Activated naive CD8-positive, alpha-beta T cell treated with anti-CD3 and anti-CD28 coated beads, Interleukin-2, amount 50 U/mL, for 24 hours (primary cell): ENCODE results near the gene MARCHF4.
"Not testable (repeated sequence)": the region's sequence is repeated elsewhere in the genome, so short reads cannot be mapped to it uniquely, and the experiment has no call there.

ENCODE experiments used
- ATAC-seq: fragments of 150-1000 bp; cut with Tn5 transposase; one replicate; pipeline ENCODE4 v1.10.0; 2021
- DNase-seq: peaks from one replicate; pipeline ENCODE4 v3.0.0; 2021
- H3K27ac Mint-ChIP-seq: one replicate; pipeline ENCODE4 v1.8.0; 2021; ENCODE audit warnings: mild to moderate bottlenecking, mixed read lengths
- H3K27me3 Mint-ChIP-seq: one replicate; pipeline ENCODE4 v1.8.0; 2021; ENCODE audit warnings: mixed read lengths
- H3K36me3 Mint-ChIP-seq: one replicate; pipeline ENCODE4 v1.8.0; 2021; ENCODE audit warnings: low read depth, mixed read lengths
- H3K4me1 Mint-ChIP-seq: one replicate; pipeline ENCODE4 v1.8.0; 2021; ENCODE audit warnings: mixed read lengths
- H3K4me3 Mint-ChIP-seq: one replicate; pipeline ENCODE4 v1.8.0; 2021; ENCODE audit warnings: mild to moderate bottlenecking, moderate library complexity, mixed read lengths
- H3K9me3 Mint-ChIP-seq: one replicate; pipeline ENCODE4 v1.8.0; 2021; ENCODE audit warnings: mixed read lengths

MARCHF4 gene

DNA sequence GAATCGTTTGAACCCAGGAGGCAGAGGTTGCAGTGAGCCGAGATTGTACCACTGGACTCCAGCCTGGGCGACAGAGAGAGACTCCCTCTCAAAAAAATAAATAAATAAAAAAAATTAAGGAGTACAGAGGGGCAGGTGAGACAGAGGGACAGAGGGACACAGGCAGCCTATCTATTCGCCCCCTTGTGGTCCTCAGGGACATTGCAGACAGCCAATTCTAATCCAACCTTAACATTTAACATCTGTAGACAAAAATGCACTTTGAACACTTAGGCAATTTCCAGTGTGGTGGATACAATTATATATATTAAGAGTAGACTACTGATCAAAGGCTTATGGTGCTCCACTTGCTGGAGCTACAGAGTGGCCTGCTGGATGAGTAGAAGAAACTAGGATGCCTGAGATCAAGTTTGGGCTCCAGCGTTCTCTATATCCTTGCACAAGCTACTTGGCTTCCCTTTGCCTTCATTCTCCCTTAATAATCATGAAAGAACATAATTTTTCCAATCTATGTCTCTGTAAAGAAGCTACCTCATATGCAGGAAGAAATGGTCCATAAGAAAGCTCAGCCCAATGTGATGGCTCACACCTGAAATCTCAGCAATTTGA lies 31.8 kb upstream of the MARCHF4 start:
- ATAC-seq (no peak), DNase-seq (peak; percentile 50)
- no peaks in the 10 kb centered on the region for H3K27me3 Mint-ChIP-seq
- H3K9me3 Mint-ChIP-seq, result no peaks in the 10 kb centered on the region
- H3K4me3 Mint-ChIP-seq, result no peak overlapping the region
- H3K36me3 Mint-ChIP-seq, result no peaks in the 10 kb centered on the region
- no peaks in the 10 kb centered on the region for H3K4me1 Mint-ChIP-seq
- no peak overlapping the region for H3K27ac Mint-ChIP-seq

DNA sequence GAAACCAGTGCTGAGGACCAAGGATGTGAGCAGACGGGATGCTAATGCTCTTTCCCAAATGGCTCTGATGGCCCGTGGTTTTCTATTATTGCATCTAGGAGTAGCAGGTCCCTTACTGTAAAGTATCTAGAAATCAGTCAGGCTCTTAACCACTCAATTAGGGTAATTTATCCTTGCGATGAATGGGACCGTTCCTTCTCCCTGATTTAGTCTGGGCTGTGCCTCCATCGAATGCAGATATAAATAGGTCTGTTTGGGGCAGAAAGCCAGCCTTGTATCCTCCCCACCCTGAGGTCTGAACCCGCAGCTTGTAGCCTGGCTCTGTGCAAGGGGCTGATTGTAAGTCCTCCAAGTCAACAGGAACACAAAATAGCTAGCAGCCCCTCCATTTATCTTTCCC lies 30.5 kb upstream of the MARCHF4 start:
- no peaks in the 10 kb centered on the region for H3K36me3 Mint-ChIP-seq
- no peak overlapping the region for H3K27ac Mint-ChIP-seq
- H3K9me3 Mint-ChIP-seq, result no peaks in the 10 kb centered on the region
- no peak overlapping the region for H3K4me3 Mint-ChIP-seq
- H3K4me1 Mint-ChIP-seq, result no peaks in the 10 kb centered on the region
- ATAC-seq (no peak), DNase-seq (no peak)
- H3K27me3 Mint-ChIP-seq, result no peaks in the 10 kb centered on the region

DNA sequence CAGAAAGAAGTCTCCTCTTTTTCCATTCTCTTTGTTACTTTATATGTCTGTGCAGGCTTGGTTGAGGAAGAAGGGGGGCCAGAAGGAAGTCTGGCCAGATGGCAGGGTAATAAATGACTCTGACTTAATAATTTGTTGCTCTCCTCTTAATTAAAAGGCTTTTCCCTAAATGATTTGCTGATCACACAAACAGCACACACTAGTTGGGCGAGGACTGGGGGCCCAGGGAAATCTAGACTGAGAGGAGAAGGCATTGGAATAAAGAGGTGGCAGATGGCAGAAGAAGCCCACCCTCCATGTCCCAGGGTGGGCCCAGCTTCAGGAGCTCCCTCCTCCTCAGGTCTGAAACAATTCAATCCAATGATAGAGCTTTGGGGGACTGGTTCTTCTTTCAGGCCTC lies 27.3 kb upstream of the MARCHF4 start:
- no peak for ATAC-seq
- Mint-ChIP-seq H3K4me3 (no peak overlapping the region), H3K9me3 (no peaks in the 10 kb centered on the region), H3K4me1 (peaks cover 2% of the 10 kb centered on the region), H3K36me3 (no peaks in the 10 kb centered on the region), H3K27ac (no peak overlapping the region), H3K27me3 (no peaks in the 10 kb centered on the region)
- DNase-seq, result no peak

DNA sequence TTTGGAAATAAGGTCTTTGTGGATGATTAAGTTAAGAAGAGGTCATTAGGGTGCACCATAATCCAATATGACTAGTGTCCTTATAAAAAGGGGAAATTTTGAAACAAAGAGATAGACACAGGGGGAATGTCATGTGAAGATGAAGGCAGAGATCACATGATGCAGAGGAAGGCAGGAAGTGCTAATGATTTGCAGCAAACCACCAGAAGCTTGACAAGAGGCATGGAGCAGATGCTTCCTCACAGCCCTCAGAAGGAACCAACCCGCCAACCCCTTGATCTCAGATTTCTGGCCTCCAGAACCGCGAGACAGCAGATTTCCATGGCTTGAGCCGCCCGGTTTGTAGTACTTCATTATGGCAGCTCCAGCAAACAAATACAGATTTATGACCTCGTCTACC lies 22.6 kb upstream of the MARCHF4 start:
- Mint-ChIP-seq H3K4me1 (peaks cover 2% of the 10 kb centered on the region), H3K27ac (no peak overlapping the region), H3K36me3 (no peaks in the 10 kb centered on the region), H3K27me3 (no peaks in the 10 kb centered on the region), H3K9me3 (no peaks in the 10 kb centered on the region), H3K4me3 (no peak overlapping the region)
- DNase-seq, result no peak
- no peak for ATAC-seq

GRCh38 chr2:216392945-216393840 lies 20.9 kb upstream of the MARCHF4 start:
- no peaks in the 10 kb centered on the region for H3K9me3 Mint-ChIP-seq
- H3K27me3 Mint-ChIP-seq, result no peaks in the 10 kb centered on the region
- no peak overlapping the region for H3K4me3 Mint-ChIP-seq

GRCh38 chr2:216392018-216392562 lies 19.8 kb upstream of the MARCHF4 start:
- no peaks in the 10 kb centered on the region for H3K9me3 Mint-ChIP-seq
- H3K4me3 Mint-ChIP-seq, result no peak overlapping the region
- no peak for ATAC-seq
- H3K4me1 Mint-ChIP-seq, result peaks cover 23% of the 10 kb centered on the region
- no peak for DNase-seq
- H3K27me3 Mint-ChIP-seq, result no peaks in the 10 kb centered on the region
- H3K27ac Mint-ChIP-seq, result no peak overlapping the region
- no peaks in the 10 kb centered on the region for H3K36me3 Mint-ChIP-seq

More at GRCh38 chr2:216392945-216393840, 20.9 kb upstream of the MARCHF4 start:
- DNase-seq (no peak), ATAC-seq (no peak)
- Mint-ChIP-seq H3K4me1 (peaks cover 15% of the 10 kb centered on the region), H3K36me3 (no peaks in the 10 kb centered on the region), H3K27ac (no peak overlapping the region)

GRCh38 chr2:216391401-216391800 lies 19.1 kb upstream of the MARCHF4 start:
- ATAC-seq (no peak), DNase-seq (no peak)
- Mint-ChIP-seq H3K9me3 (no peaks in the 10 kb centered on the region), H3K27ac (no peak overlapping the region), H3K4me1 (peaks cover 23% of the 10 kb centered on the region), H3K27me3 (no peaks in the 10 kb centered on the region), H3K36me3 (no peaks in the 10 kb centered on the region), H3K4me3 (no peak overlapping the region)

DNA sequence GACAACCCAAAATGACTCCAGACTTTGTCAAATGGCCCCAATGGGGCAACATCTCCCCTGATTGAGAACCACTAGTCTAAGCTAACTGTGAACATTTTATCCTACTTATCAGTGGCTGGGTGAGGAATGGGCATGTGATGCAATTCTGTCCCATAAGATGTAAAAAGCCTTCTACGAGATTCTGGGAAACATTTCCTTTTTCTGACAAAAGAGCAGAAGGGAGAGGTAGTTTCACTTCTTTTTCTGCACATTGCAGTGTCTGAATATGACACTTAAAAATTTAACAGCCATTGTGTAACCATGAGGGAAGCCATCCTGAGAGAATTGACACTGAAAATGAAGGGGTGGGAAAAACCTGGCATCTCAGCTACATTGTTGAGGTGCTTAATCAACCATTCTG lies 17.3 kb upstream of the MARCHF4 start:
- H3K9me3 Mint-ChIP-seq, result no peaks in the 10 kb centered on the region
- H3K27ac Mint-ChIP-seq, result no peak overlapping the region
- DNase-seq (no peak), ATAC-seq (no peak)
- H3K4me3 Mint-ChIP-seq, result no peak overlapping the region
- H3K36me3 Mint-ChIP-seq, result no peaks in the 10 kb centered on the region
- H3K27me3 Mint-ChIP-seq, result no peaks in the 10 kb centered on the region
- H3K4me1 Mint-ChIP-seq, result peaks cover 21% of the 10 kb centered on the region

- Mint-ChIP-seq H3K4me1 (peaks cover 21% of the 10 kb centered on the region), H3K36me3 (no peaks in the 10 kb centered on the region), H3K4me3 (no peak overlapping the region), H3K27ac (no peak overlapping the region), H3K27me3 (no peaks in the 10 kb centered on the region), H3K9me3 (no peaks in the 10 kb centered on the region)
- ATAC-seq, result peak; percentile 99
- peak; percentile 5 for DNase-seq
These were observed 16.0 kb upstream of the MARCHF4 start for GRCh38 chr2:216388046-216388884.

GRCh38 chr2:216387262-216387661 lies 15.0 kb upstream of the MARCHF4 start:
- Mint-ChIP-seq H3K27me3 (no peaks in the 10 kb centered on the region), H3K27ac (no peak overlapping the region), H3K4me3 (no peak overlapping the region), H3K36me3 (no peaks in the 10 kb centered on the region), H3K4me1 (peaks cover 21% of the 10 kb centered on the region), H3K9me3 (no peaks in the 10 kb centered on the region)
- ATAC-seq (no peak), DNase-seq (no peak)

- Mint-ChIP-seq H3K4me1 (peaks cover 21% of the 10 kb centered on the region), H3K9me3 (no peaks in the 10 kb centered on the region), H3K27ac (no peak overlapping the region), H3K4me3 (no peak overlapping the region), H3K27me3 (no peaks in the 10 kb centered on the region), H3K36me3 (no peaks in the 10 kb centered on the region)
- DNase-seq (no peak), ATAC-seq (no peak)
These were observed 13.2 kb upstream of the MARCHF4 start for GRCh38 chr2:216385478-216385877.

- H3K4me1 Mint-ChIP-seq, result peaks cover 17% of the 10 kb centered on the region
- H3K27me3 Mint-ChIP-seq, DNase-seq, H3K4me3 Mint-ChIP-seq, H3K9me3 Mint-ChIP-seq, ATAC-seq, H3K27ac Mint-ChIP-seq, H3K36me3 Mint-ChIP-seq: not testable (repeated sequence)
These were observed 12.1 kb upstream of the MARCHF4 start for GRCh38 chr2:216384409-216384808.

GRCh38 chr2:216379977-216380376 lies 7.7 kb upstream of the MARCHF4 start:
- Mint-ChIP-seq H3K9me3 (no peaks in the 10 kb centered on the region), H3K27me3 (peaks cover 4% of the 10 kb centered on the region), H3K36me3 (no peaks in the 10 kb centered on the region), H3K4me3 (no peak overlapping the region), H3K4me1 (no peaks in the 10 kb centered on the region), H3K27ac (no peak overlapping the region)
- no peak for ATAC-seq
- DNase-seq, result no peak

DNA sequence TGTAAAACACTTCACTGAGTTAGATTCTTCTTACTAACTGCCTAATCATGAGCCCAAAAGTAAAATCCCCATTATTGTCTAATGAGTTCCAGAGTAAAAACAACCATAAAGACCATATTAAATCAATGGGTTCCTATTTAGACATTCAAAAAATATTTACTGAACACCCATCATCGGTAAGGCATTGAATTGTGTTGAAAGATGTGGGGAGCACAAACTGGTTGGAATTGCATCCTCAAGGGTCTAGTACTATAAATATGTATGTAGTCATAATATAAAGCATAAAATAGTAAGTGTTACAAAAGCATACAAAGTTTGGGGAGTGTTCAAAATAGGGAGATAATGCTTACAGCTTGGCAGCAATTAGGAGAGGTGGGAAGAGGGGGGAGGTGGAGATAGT lies 3.0 kb upstream of the MARCHF4 start:
- no peaks in the 10 kb centered on the region for H3K9me3 Mint-ChIP-seq
- DNase-seq (no peak), ATAC-seq (no peak)
- H3K4me3 Mint-ChIP-seq, result no peak overlapping the region
- peaks cover 34% of the 10 kb centered on the region for H3K27me3 Mint-ChIP-seq
- H3K36me3 Mint-ChIP-seq, result no peaks in the 10 kb centered on the region
- peaks cover 20% of the 10 kb centered on the region for H3K4me1 Mint-ChIP-seq
- no peak overlapping the region for H3K27ac Mint-ChIP-seq
